GM23338 (cell line): ENCODE data around the gene RGS7. TPM values are rescaled to one million over a fixed set of nuclear protein-coding genes. Genes with fewer than 3 reads are reported as not detected.

Experiments used
- ATAC-seq: fragments of 200-7000 bp; cut with Tn5 transposase; 3 replicates; pipeline ENCODE4 v1.9.1; 2020
- DNase-seq: peaks from one replicate; pipeline ENCODE4 v3.0.0-alpha.2; 2015; ENCODE audit warnings: low spot score
- H2AFZ ChIP-seq: fragments of 200-600 bp; sonication (generic); 2 replicates; pipeline ENCODE4 v1.8.0; 2016; ENCODE audit warnings: antibody characterized with exemption, mild to moderate bottlenecking, moderate library complexity
- H3F3A ChIP-seq: fragments of 200-600 bp; sonication (generic); replicated peaks from 2 replicates; pipeline ENCODE4 v1.8.0; 2017; ENCODE audit warnings: antibody characterized with exemption, mixed run types, low read depth
- H3K27ac ChIP-seq: fragments of 200-600 bp; sonication (generic); 2 replicates; pipeline ENCODE4 v1.6.1; 2016; ENCODE audit warnings: low read depth
- H3K27me3 ChIP-seq: fragments of 200-600 bp; sonication (generic); 2 replicates; pipeline ENCODE4 v1.8.0; 2016; ENCODE audit warnings: mild to moderate bottlenecking, mixed run types, moderate library complexity; ENCODE audit not compliant: insufficient read depth
- H3K36me3 ChIP-seq: fragments of 200-600 bp; sonication (generic); 2 replicates; pipeline ENCODE4 v1.8.0; 2016; ENCODE audit warnings: mild to moderate bottlenecking; ENCODE audit not compliant: insufficient read depth
- H3K4me1 ChIP-seq: fragments of 200-600 bp; sonication (generic); 2 replicates; pipeline ENCODE4 v1.8.0; 2016; ENCODE audit warnings: mild to moderate bottlenecking, moderate library complexity; ENCODE audit not compliant: insufficient read depth
- H3K4me2 ChIP-seq: fragments of 200-600 bp; sonication (generic); 2 replicates; pipeline ENCODE4 v1.7.1; 2017; ENCODE audit warnings: mixed run types
- H3K4me3 ChIP-seq: fragments of 200-600 bp; sonication (generic); 2 replicates; pipeline ENCODE4 v1.6.1; 2016; ENCODE audit warnings: mixed run types
- H3K79me2 ChIP-seq: fragments of 200-600 bp; sonication (generic); replicated peaks from 2 replicates; pipeline ENCODE4 v1.8.0; 2017; ENCODE audit warnings: mild to moderate bottlenecking; ENCODE audit not compliant: insufficient read depth
- H3K9me2 ChIP-seq: fragments of 200-600 bp; sonication (generic); 2 replicates; pipeline ENCODE4 v1.8.0; 2017; ENCODE audit not compliant: insufficient read depth
- H4K20me1 ChIP-seq: fragments of 200-600 bp; sonication (generic); replicated peaks from 2 replicates; pipeline ENCODE4 v1.8.0; 2017; ENCODE audit warnings: mild to moderate bottlenecking; ENCODE audit not compliant: insufficient read depth
- H3K27ac Mint-ChIP-seq: 2 replicates; pipeline ENCODE4 v1.8.0; 2020; ENCODE audit warnings: inconsistent platforms, mild to moderate bottlenecking, moderate library complexity, mixed read lengths
- H3K27me3 Mint-ChIP-seq: 3 replicates; pipeline ENCODE4 v1.8.0; 2022; ENCODE audit warnings: low read depth, mild to moderate bottlenecking, moderate library complexity, mixed read lengths, inconsistent platforms; ENCODE audit not compliant: insufficient read depth, poor library complexity
- H3K36me3 Mint-ChIP-seq: 3 replicates; pipeline ENCODE4 v1.8.0; 2021; ENCODE audit warnings: low read depth, mild to moderate bottlenecking, inconsistent platforms, moderate library complexity, mixed read lengths
- H3K4me1 Mint-ChIP-seq: 3 replicates; pipeline ENCODE4 v1.8.0; 2020; ENCODE audit warnings: mild to moderate bottlenecking, inconsistent platforms, mixed read lengths
- H3K4me3 Mint-ChIP-seq: 3 replicates; pipeline ENCODE4 v1.8.0; 2021; ENCODE audit warnings: moderate library complexity, mild to moderate bottlenecking, inconsistent platforms, mixed read lengths
- H3K9me3 Mint-ChIP-seq: 3 replicates; pipeline ENCODE4 v1.8.0; 2020; ENCODE audit warnings: moderate library complexity, mild to moderate bottlenecking, inconsistent platforms, mixed read lengths
- CTCF ChIP-seq, 2 experiments: fragments of 200-600 bp in 1 of 2; sonication (generic) in 1 of 2; conservative IDR thresholded peaks; 2 replicates each; pipeline versions ENCODE4 v1.5.1 to v1.6.1; 2016 to 2017; ENCODE audit warnings: antibody characterized with exemption in 2 of 2, low read depth in 2 of 2, mild to moderate bottlenecking in 2 of 2, moderate library complexity in 1 of 2
- ETS1 ChIP-seq: IDR thresholded peaks from 2 replicates; pipeline ENCODE4 v1.6.1; 2016; ENCODE audit warnings: antibody characterized with exemption
- EZH2 ChIP-seq: fragments of 200-600 bp; sonication (generic); IDR thresholded peaks from one replicate; pipeline ENCODE4 v1.8.0; 2017; ENCODE audit warnings: antibody characterized with exemption, mild to moderate bottlenecking, low read depth; ENCODE audit not compliant: unreplicated experiment
- EZH2phosphoT487 ChIP-seq: fragments of 200-600 bp; sonication (generic); IDR thresholded peaks from one replicate; pipeline ENCODE4 v1.8.1; 2018; ENCODE audit warnings: antibody characterized with exemption; ENCODE audit not compliant: unreplicated experiment
- POLR2AphosphoS5 ChIP-seq: IDR thresholded peaks from 2 replicates; pipeline ENCODE4 v1.6.1; 2016; ENCODE audit warnings: antibody characterized with exemption, low read depth
- ZNF331 ChIP-seq: fragments of 250-450 bp; sonication (Bioruptor Pico); IDR thresholded peaks from 2 replicates; pipeline ENCODE4 v1.5.0; 2020; ENCODE audit warnings: low read depth, mild to moderate bottlenecking, moderate library complexity
- ZNF462 ChIP-seq: fragments of 250-450 bp; sonication (Bioruptor Pico); IDR thresholded peaks from 2 replicates; pipeline ENCODE4 v1.5.0; 2020; ENCODE audit warnings: mild to moderate bottlenecking, moderate library complexity
- polyA plus RNA-seq: library from polyadenylated mRNA; unstranded; fragments of >200 nt; fragmentation: Nextera tagmentation; extraction: Ambion mirVana; gene quantifications from 2 replicates; pipeline ENCODE4 v1.2.1, GENCODE V29; 2016
- total RNA-seq: library from RNA; depleted of rRNA; stranded (reverse); fragments of >200 nt; shearing (Covaris generic); gene quantifications from 2 replicates; pipeline ENCODE4 v1.2.3, GENCODE V29; 2014

Gene RGS7
- total and polyA plus RNA-seq, 2 experiments from 2014 or later = 2.0 to 2.2 TPM

GRCh38 chr1:241343956-241344355, 13.0 kb downstream of the RGS7 start (continued):
- TF ChIP-seq ZNF462 (CRISPR knock-in tag) (no peak), ZNF331 (no peak), POLR2AphosphoS5 (no peak), ETS1 (no peak), EZH2 (no peak)

GRCh38 chr1:241336335-241336734, 20.7 kb downstream of the RGS7 start:
- no peaks in the 10 kb centered on the region for H3K9me2 ChIP-seq
- no peak overlapping the region for H3K4me3 Mint-ChIP-seq
- no peaks in the 10 kb centered on the region for H4K20me1 ChIP-seq
- DNase-seq = no peak
- H3K36me3 Mint-ChIP-seq = no peaks in the 10 kb centered on the region
- ATAC-seq = no peak
- H3K4me2 ChIP-seq = no peak overlapping the region
- H3K9me3 Mint-ChIP-seq = no peaks in the 10 kb centered on the region
- H3K36me3 ChIP-seq = no peaks in the 10 kb centered on the region
- no peak overlapping the region for H2AFZ ChIP-seq
- H3K27ac ChIP-seq = no peak overlapping the region
- no peaks in the 10 kb centered on the region for H3K4me1 ChIP-seq
- no peaks in the 10 kb centered on the region for H3K4me1 Mint-ChIP-seq
- H3K27ac Mint-ChIP-seq = no peak overlapping the region
- no peaks in the 10 kb centered on the region for H3K27me3 Mint-ChIP-seq
- H3K27me3 ChIP-seq = no peaks in the 10 kb centered on the region
- no peak overlapping the region for H3K4me3 ChIP-seq
- no peaks in the 10 kb centered on the region for H3K79me2 ChIP-seq
- no peaks in the 10 kb centered on the region for H3F3A ChIP-seq
- TF ChIP-seq ZNF331 (no peak), EZH2 (no peak), ZNF462 (CRISPR knock-in tag) (no peak), CTCF (conservative IDR thresholded peaks at IDR 0.05; ENCODE audit: low read depth in 2 of 2) (no peak), EZH2phosphoT487 (no peak)
